B cell (primary cell): ENCODE results near the gene ITPK1. TPM values are rescaled to one million over a fixed set of nuclear protein-coding genes. Genes with fewer than 3 reads are reported as not detected.

Experiments
- ATAC-seq: fragments of 200-7000 bp; cut with Tn5 transposase; one replicate; pipeline ENCODE4 v1.10.0; 2021; ENCODE audit warnings: low read depth, mild to moderate bottlenecking, moderate number of reproducible peaks, moderate library complexity
- CTCF ChIA-PET: fragments of 350-600 bp; sonication (Branson Sonifier 250); formaldehyde crosslinking; loops from one replicate; lab custom pipeline; 2021; ENCODE audit warnings: antibody characterized with exemption, inconsistent platforms; lab: Charles Lee
- POLR2A ChIA-PET: fragments of 350-600 bp; sonication (Branson Sonifier 250); formaldehyde crosslinking; loops from one replicate; lab custom pipeline; 2021; ENCODE audit warnings: antibody characterized with exemption; lab: Charles Lee
- DNase-seq: peaks from one replicate; pipeline ENCODE4 v3.0.0; 2013
- H2AFZ ChIP-seq: 2 replicates; pipeline ENCODE4 v1.6.1; 2012; ENCODE audit warnings: mild to moderate bottlenecking, low read depth, low read length; ENCODE audit not compliant: insufficient read depth, poor library complexity, severe bottlenecking
- H3K27ac ChIP-seq, 2 donors: 1 replicate in 1 of 2; 2 replicates in 1 of 2; pipeline ENCODE4 v1.5.1; 2012 to 2013; ENCODE audit warnings: low read length in 2 of 2, mild to moderate bottlenecking in 2 of 2, moderate library complexity in 1 of 2
- H3K27me3 ChIP-seq, 4 experiments: fragments of 200-600 bp in 1 of 4; sonication (generic) in 1 of 4; replicated peaks in 1 of 4; 1 replicate in 2 of 4; 2 replicates in 2 of 4; pipeline versions ENCODE4 v1.6.1 to v1.7.0; 2013 to 2016; ENCODE audit warnings: low read length in 3 of 4, mild to moderate bottlenecking in 2 of 4, mixed read lengths in 1 of 4, moderate library complexity in 1 of 4; ENCODE audit not compliant: insufficient read depth in 4 of 4, control insufficient read depth in 3 of 4; ENCODE audit errors: control extremely low read depth in 1 of 4
- H3K36me3 ChIP-seq, 2 experiments: replicated peaks in 1 of 2; 1 replicate in 1 of 2; 2 replicates in 1 of 2; pipeline versions ENCODE4 v1.6.1 to v1.7.1; 2013; ENCODE audit warnings: low read length in 1 of 2; ENCODE audit not compliant: insufficient read depth in 2 of 2, control insufficient read depth in 1 of 2; ENCODE audit errors: control extremely low read depth in 1 of 2, extremely low read depth in 1 of 2
- H3K4me1 ChIP-seq, 2 donors: fragments of 200-600 bp in 1 of 2; sonication (generic) in 1 of 2; 1 replicate in 1 of 2; 2 replicates in 1 of 2; pipeline versions ENCODE4 v1.5.1 to v1.6.1; 2013 to 2017; ENCODE audit warnings: low read length in 2 of 2; ENCODE audit not compliant: control insufficient read depth in 2 of 2, insufficient read depth in 2 of 2
- H3K4me2 ChIP-seq: replicated peaks from 2 replicates; pipeline ENCODE3; 2012; ENCODE audit warnings: mild to moderate bottlenecking, low read depth, low read length; ENCODE audit not compliant: poor library complexity, severe bottlenecking
- H3K4me3 ChIP-seq, 5 experiments: fragments of 200-600 bp in 1 of 5; sonication (generic) in 1 of 5; 1 replicate in 3 of 5; 2 replicates in 2 of 5; pipeline versions ENCODE4 v1.5.1 to v1.7.0; 2011 to 2016; ENCODE audit warnings: low read length in 4 of 5, mild to moderate bottlenecking in 4 of 5, low read depth in 2 of 5, control low read depth in 1 of 5, moderate library complexity in 1 of 5; ENCODE audit not compliant: insufficient read depth in 1 of 5; ENCODE audit errors: control extremely low read depth in 1 of 5, extremely low read depth in 1 of 5
- H3K79me2 ChIP-seq: fragments of 200-600 bp; sonication (generic); one replicate; pipeline ENCODE4 v1.6.0; 2016; ENCODE audit warnings: low read length; ENCODE audit not compliant: control insufficient read depth, insufficient read depth
- H3K9ac ChIP-seq: fragments of 200-600 bp; sonication (generic); 2 replicates; pipeline ENCODE4 v1.6.1; 2017; ENCODE audit warnings: mild to moderate bottlenecking, low read length, moderate library complexity
- H3K9me3 ChIP-seq, 3 donors: one replicate each; pipeline versions ENCODE4 v1.6.1 to v1.7.1; 2013; ENCODE audit warnings: low read length in 2 of 3; ENCODE audit not compliant: control insufficient read depth in 2 of 3, insufficient read depth in 1 of 3; ENCODE audit errors: control extremely low read depth in 1 of 3
- H4K20me1 ChIP-seq: 2 replicates; pipeline ENCODE4 v1.6.0; 2012; ENCODE audit warnings: mild to moderate bottlenecking, low read length; ENCODE audit not compliant: insufficient read depth, control insufficient read depth, poor library complexity, severe bottlenecking
- H3K27ac Mint-ChIP-seq: one replicate; pipeline ENCODE4 v1.8.0; 2021; ENCODE audit warnings: mixed read lengths
- H3K27me3 Mint-ChIP-seq: one replicate; pipeline ENCODE4 v1.8.0; 2021; ENCODE audit warnings: mixed read lengths
- H3K4me1 Mint-ChIP-seq: one replicate; pipeline ENCODE4 v1.8.0; 2021; ENCODE audit warnings: mixed read lengths
- H3K4me3 Mint-ChIP-seq: one replicate; pipeline ENCODE4 v1.8.0; 2021; ENCODE audit warnings: mixed read lengths
- H3K9me3 Mint-ChIP-seq: one replicate; pipeline ENCODE4 v1.8.0; 2022; ENCODE audit warnings: mixed read lengths; ENCODE audit not compliant: insufficient read depth
- CTCF ChIP-seq: fragments of 200-600 bp; IDR thresholded peaks from one replicate; pipeline ENCODE4 v1.8.0; 2022; ENCODE audit warnings: antibody characterized with exemption, mild to moderate bottlenecking
- EZH2 ChIP-seq: IDR thresholded peaks from 2 replicates; pipeline ENCODE4 v1.6.1; 2012; ENCODE audit warnings: borderline replicate concordance, low read depth, mild to moderate bottlenecking, moderate library complexity, low read length; ENCODE audit not compliant: insufficient read depth, poor library complexity, severe bottlenecking
- WGBS: methylation state at CpG from one replicate; pipeline ENCODE4 v1.1.5; 2013; ENCODE audit warnings: missing lambda C conversion rate; ENCODE audit not compliant: insufficient coverage; 5-methylcytosine and 5-hydroxymethylcytosine counted together
- intact Hi-C: fragments of 100-400 bp; cut with micrococcal nuclease; formaldehyde crosslinking; loops from one replicate; pipeline ENCODE4 v1.10.0; 2022
- polyA plus RNA-seq: library from polyadenylated mRNA; depleted of rRNA; stranded (reverse); fragments of >200 nt; gene quantifications from 2 replicates; pipeline ENCODE4 v1.2.3, GENCODE V29; 2012
- total RNA-seq, 2 donors: library from RNA; stranded (reverse); fragments of 120-200 nt in 1 of 2; gene quantifications; 1 replicate in 1 of 2; 2 replicates in 1 of 2; pipeline versions ENCODE4 v1.2.3 to v1.2.4, GENCODE V29; 2013 to 2022

The ITPK1 gene
- total and polyA plus RNA-seq, 2 donors (not counting 1 experiment from before 2014, with no cell fraction given) = 46.0 to 46.9 TPM

- H3K79me2 ChIP-seq = peaks cover 24% of the 10 kb centered on the region
- peaks cover 3% of the 10 kb centered on the region for H3K9me3 Mint-ChIP-seq
- ATAC-seq (no peak), DNase-seq (no peak)
- H3K9ac ChIP-seq = no peak overlapping the region
- intact Hi-C loops = no loop called here
- H4K20me1 ChIP-seq = peaks cover 15% of the 10 kb centered on the region
- no peak overlapping the region for H3K27ac ChIP-seq
- H3K4me3 ChIP-seq = no peak overlapping the region
- H3K4me1 ChIP-seq = no peaks in the 10 kb centered on the region
- H3K4me1 Mint-ChIP-seq = peaks cover 11% of the 10 kb centered on the region
- 94% methylated on average over 10 of the region's 14 CpGs for WGBS
- H3K27me3 Mint-ChIP-seq = no peaks in the 10 kb centered on the region
- POLR2A ChIA-PET = no interaction called here
- peaks cover 0 to 10% (median 0%) of the 10 kb centered on the region in 3 donors for H3K9me3 ChIP-seq
- no peak overlapping the region for H2AFZ ChIP-seq
- H3K4me3 Mint-ChIP-seq = no peak overlapping the region
- no peaks in the 10 kb centered on the region for H3K27me3 ChIP-seq
- H3K4me2 ChIP-seq = no peak overlapping the region
- no peak for TF ChIP-seq EZH2
- TF ChIP-seq CTCF = no peak
- H3K36me3 ChIP-seq = peaks cover 0 to 2% of the 10 kb centered on the region in 2 experiments
- H3K27ac Mint-ChIP-seq = no peak overlapping the region
- CTCF ChIA-PET = interaction anchor here (0.6 to 1.6 kb wide), 2 partner anchors 17 to 207 kb away, joined by 3 to 5 read pairs; no protein-coding TSS in a partner anchor
Measured at GRCh38 chr14:92968291-92969020, 147.3 kb downstream of the ITPK1 start.

DNA sequence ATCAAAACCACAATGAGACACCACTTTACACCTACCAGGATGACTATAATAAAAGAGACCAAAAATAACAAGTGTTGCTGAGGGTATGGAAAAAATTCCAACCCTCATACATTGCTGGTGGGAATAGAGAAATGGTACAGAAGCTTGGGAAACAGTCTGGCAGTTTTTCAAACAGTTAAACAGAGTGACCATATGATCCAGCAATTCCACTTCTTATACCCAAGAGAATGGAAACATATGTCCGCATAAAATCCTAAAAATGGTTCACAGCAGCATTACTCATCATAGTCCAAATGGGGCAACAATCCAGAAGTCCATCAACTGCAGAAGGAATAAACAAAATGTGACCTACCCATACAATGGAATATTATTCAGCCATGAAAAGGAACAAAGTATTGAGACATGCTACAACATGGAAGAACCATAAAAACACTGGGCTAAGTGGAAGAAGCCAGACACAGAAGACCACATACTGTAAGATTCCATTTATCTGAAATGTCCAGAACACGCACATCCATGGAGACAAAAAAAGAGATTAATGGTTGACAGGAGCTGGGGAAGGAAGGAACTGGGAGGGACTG lies 148.3 kb downstream of the ITPK1 start:
- H3K27me3 Mint-ChIP-seq = no peaks in the 10 kb centered on the region
- 100% methylated on average over 1 of the region's 2 CpGs for WGBS
- H3K9me3 Mint-ChIP-seq = peaks cover 3% of the 10 kb centered on the region
- TF ChIP-seq EZH2 = no peak
- TF ChIP-seq CTCF = no peak
- peaks cover 11% of the 10 kb centered on the region for H3K4me1 Mint-ChIP-seq
- no peak overlapping the region for H3K4me3 Mint-ChIP-seq
- Histone ChIP-seq H3K79me2 (peaks cover 17% of the 10 kb centered on the region), H3K4me3 (no peak overlapping the region), H3K9ac (no peak overlapping the region), H3K27me3 (no peaks in the 10 kb centered on the region), H2AFZ (no peak overlapping the region), H3K36me3 (peaks cover 0 to 3% of the 10 kb centered on the region in 2 experiments), H3K4me1 (no peaks in the 10 kb centered on the region), H4K20me1 (peaks cover 10% of the 10 kb centered on the region), H3K4me2 (no peak overlapping the region), H3K9me3 (peaks cover 0 to 6% (median 0%) of the 10 kb centered on the region in 3 donors), H3K27ac (no peak overlapping the region)
- no peak overlapping the region for H3K27ac Mint-ChIP-seq
- intact Hi-C loops = no loop called here
- CTCF ChIA-PET = no interaction called here
- ATAC-seq (no peak), DNase-seq (no peak)
- POLR2A ChIA-PET = no interaction called here
